ENCODE data around the gene NNMT. TPM values are rescaled to one million over a fixed set of nuclear protein-coding genes. Genes with fewer than 3 reads are reported as not detected.

NNMT gene
- total RNA-seq, 1 experiment from 2014 or later = not detected

DNA sequence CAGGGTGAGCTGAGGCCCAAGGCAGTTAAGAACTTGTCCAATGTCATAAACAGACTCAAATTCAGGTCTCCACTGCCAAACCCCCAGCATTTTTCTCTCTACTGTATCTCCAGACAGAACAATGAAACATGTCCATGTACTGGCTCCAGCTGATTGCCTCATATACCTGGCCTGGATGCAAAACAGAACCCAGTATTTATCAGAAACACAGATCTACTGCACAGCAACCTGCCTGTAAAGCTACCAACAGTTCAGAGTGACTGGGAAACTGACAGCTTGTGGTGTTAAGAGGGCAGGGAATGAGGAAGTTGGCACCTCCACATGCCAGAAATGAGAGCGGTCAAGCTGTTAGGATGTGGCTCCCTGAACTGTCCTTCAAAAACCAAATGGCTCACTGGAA lies 62.5 kb downstream of the NNMT start:
- Mint-ChIP-seq H3K27me3 (ENCODE audit: low read depth) (no peaks in the 10 kb centered on the region), H3K4me3 (no peak overlapping the region), H3K9me3 (no peaks in the 10 kb centered on the region), H3K27ac (no peak overlapping the region), H3K36me3 (ENCODE audit: insufficient read depth in 1 of 3, low read depth in 3 of 3) (no peaks in the 10 kb centered on the region), H3K4me1 (no peaks in the 10 kb centered on the region)
- no peak overlapping the region for H2AFZ ChIP-seq (ENCODE audit: low read length)
- no peaks in the 10 kb centered on the region for H3K79me1 ChIP-seq (ENCODE audit: insufficient read depth, low read depth, low read length, poor library complexity, severe bottlenecking)
- no peak overlapping the region for H3K4ac ChIP-seq (ENCODE audit: low read depth, low read length)
- H4K5ac ChIP-seq (ENCODE audit: insufficient read length, low read depth, low read length) = no peak overlapping the region
- no peak for DNase-seq
- no peak overlapping the region for H3K23ac ChIP-seq (ENCODE audit: insufficient read length, low read depth, low read length)
- H2BK20ac ChIP-seq (ENCODE audit: low read depth, low read length, poor library complexity, severe bottlenecking) = no peak overlapping the region
- H3K9ac ChIP-seq (ENCODE audit: extremely low read depth, insufficient read length, low read length) = no peak overlapping the region
- H4K91ac ChIP-seq (ENCODE audit: insufficient read length, low read depth, low read length) = no peak overlapping the region
- no peak overlapping the region for H2AK5ac ChIP-seq (ENCODE audit: insufficient read length, low read length)
- no peak overlapping the region for H3K14ac ChIP-seq (ENCODE audit: insufficient read depth, low read length)
- no peaks in the 10 kb centered on the region for H3K27me3 ChIP-seq (ENCODE audit: insufficient read depth, low read length)
- H2BK12ac ChIP-seq (ENCODE audit: insufficient read length, low read depth, low read length) = no peak overlapping the region
- TF ChIP-seq, protein P1, sequence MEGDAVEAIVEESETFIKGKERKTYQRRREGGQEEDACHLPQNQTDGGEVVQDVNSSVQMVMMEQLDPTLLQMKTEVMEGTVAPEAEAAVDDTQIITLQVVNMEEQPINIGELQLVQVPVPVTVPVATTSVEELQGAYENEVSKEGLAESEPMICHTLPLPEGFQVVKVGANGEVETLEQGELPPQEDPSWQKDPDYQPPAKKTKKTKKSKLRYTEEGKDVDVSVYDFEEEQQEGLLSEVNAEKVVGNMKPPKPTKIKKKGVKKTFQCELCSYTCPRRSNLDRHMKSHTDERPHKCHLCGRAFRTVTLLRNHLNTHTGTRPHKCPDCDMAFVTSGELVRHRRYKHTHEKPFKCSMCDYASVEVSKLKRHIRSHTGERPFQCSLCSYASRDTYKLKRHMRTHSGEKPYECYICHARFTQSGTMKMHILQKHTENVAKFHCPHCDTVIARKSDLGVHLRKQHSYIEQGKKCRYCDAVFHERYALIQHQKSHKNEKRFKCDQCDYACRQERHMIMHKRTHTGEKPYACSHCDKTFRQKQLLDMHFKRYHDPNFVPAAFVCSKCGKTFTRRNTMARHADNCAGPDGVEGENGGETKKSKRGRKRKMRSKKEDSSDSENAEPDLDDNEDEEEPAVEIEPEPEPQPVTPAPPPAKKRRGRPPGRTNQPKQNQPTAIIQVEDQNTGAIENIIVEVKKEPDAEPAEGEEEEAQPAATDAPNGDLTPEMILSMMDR (conservative IDR thresholded peaks at IDR 0.05) = no peak
- no peaks in the 10 kb centered on the region for H3K9me3 ChIP-seq (ENCODE audit: control insufficient read depth, low read depth, low read length)
- no peaks in the 10 kb centered on the region for H3K79me2 ChIP-seq (ENCODE audit: insufficient read depth, low read length)
- no peak overlapping the region for H3K18ac ChIP-seq (ENCODE audit: insufficient read length, low read depth, low read length)
- no peak overlapping the region for H4K8ac ChIP-seq (replicated peaks; ENCODE audit: insufficient read length, low read depth, low read length)
- H3K4me2 ChIP-seq (ENCODE audit: insufficient read depth, insufficient read length, low read length) = no peak overlapping the region
- no peak overlapping the region for H2BK120ac ChIP-seq (ENCODE audit: low read depth, low read length, poor library complexity, severe bottlenecking)
- no peaks in the 10 kb centered on the region for H3K4me1 ChIP-seq (ENCODE audit: insufficient read depth, low read length)
- H2BK5ac ChIP-seq (ENCODE audit: insufficient read length, low read length) = no peak overlapping the region
- H3K23me2 ChIP-seq (ENCODE audit: insufficient read length, low read depth, low read length, poor library complexity, severe bottlenecking) = no peaks in the 10 kb centered on the region
- H3T11ph ChIP-seq (ENCODE audit: low read length) = no peak overlapping the region
- no peak overlapping the region for H3K27ac ChIP-seq (ENCODE audit: insufficient read length, low read depth, low read length)
- WGBS (ENCODE audit: extremely low coverage, insufficient read length, low lambda C conversion rate) = no CpG with 5 or more reads among the region's 1 CpG
- H2BK15ac ChIP-seq (ENCODE audit: low read depth, low read length) = no peak overlapping the region
- H4K20me1 ChIP-seq (ENCODE audit: control insufficient read depth, insufficient read depth, insufficient read length) = no peaks in the 10 kb centered on the region
- H3K56ac ChIP-seq (ENCODE audit: insufficient read length, low read depth, low read length) = no peak overlapping the region
